Measurements from ENCODE around the gene CD164. TPM values are rescaled to one million over a fixed set of nuclear protein-coding genes. Genes with fewer than 3 reads are reported as not detected.
"Not testable (repeated sequence)": the region's sequence is repeated elsewhere in the genome, so short reads cannot be mapped to it uniquely, and the experiment has no call there.

CD164 gene
- total RNA-seq, 1 donor from 2014 or later: 163 TPM

- no peak for DNase-seq (ENCODE audit: extremely low read depth, low read depth, low spot score)
Measured at GRCh38 chr6:109377717-109378116, 4.5 kb downstream of the CD164 start.

- no peak for DNase-seq (ENCODE audit: extremely low read depth, low read depth, low spot score)
Measured at GRCh38 chr6:109374326-109374892, 7.9 kb downstream of the CD164 start.

- no peak for DNase-seq (ENCODE audit: extremely low read depth, low read depth, low spot score)
Measured at GRCh38 chr6:109373762-109374161, 8.5 kb downstream of the CD164 start.

- no peak for DNase-seq (ENCODE audit: extremely low read depth, low read depth, low spot score)
Measured at GRCh38 chr6:109373331-109373730, 8.9 kb downstream of the CD164 start.

- DNase-seq (ENCODE audit: extremely low read depth, low read depth, low spot score): no peak
Measured at GRCh38 chr6:109372130-109372529, 10.1 kb downstream of the CD164 start.

GRCh38 chr6:109370792-109371191 is 11.5 kb downstream of the CD164 start:
- no peak for DNase-seq (ENCODE audit: extremely low read depth, low read depth, low spot score)

- DNase-seq (ENCODE audit: extremely low read depth, low read depth, low spot score): no peak
Measured at GRCh38 chr6:109370336-109370735, 11.9 kb downstream of the CD164 start.

GRCh38 chr6:109369728-109370127 is 12.5 kb downstream of the CD164 start:
- DNase-seq (ENCODE audit: extremely low read depth, low read depth, low spot score): no peak

GRCh38 chr6:109364382-109365078 is 17.7 kb downstream of the CD164 start:
- not testable (repeated sequence) for DNase-seq (ENCODE audit: extremely low read depth, low read depth, low spot score)

- no peak for DNase-seq (ENCODE audit: extremely low read depth, low read depth, low spot score)
Measured at GRCh38 chr6:109363753-109364152, 18.5 kb downstream of the CD164 start.

GRCh38 chr6:109362102-109362884 is 20.0 kb downstream of the CD164 start:
- DNase-seq (ENCODE audit: extremely low read depth, low read depth, low spot score): no peak

- no peak for DNase-seq (ENCODE audit: extremely low read depth, low read depth, low spot score)
Measured at GRCh38 chr6:109360791-109361190, 21.5 kb downstream of the CD164 start.

- DNase-seq (ENCODE audit: extremely low read depth, low read depth, low spot score): no peak
Measured at GRCh38 chr6:109360281-109360680, 22.0 kb downstream of the CD164 start.

GRCh38 chr6:109359248-109359647 is 23.0 kb downstream of the CD164 start:
- no peak for DNase-seq (ENCODE audit: extremely low read depth, low read depth, low spot score)

- no peak for DNase-seq (ENCODE audit: extremely low read depth, low read depth, low spot score)
Measured at GRCh38 chr6:109358204-109358603, 24.1 kb downstream of the CD164 start.

GRCh38 chr6:109356237-109356636 is 26.0 kb downstream of the CD164 start:
- DNase-seq (ENCODE audit: extremely low read depth, low read depth, low spot score): no peak

GRCh38 chr6:109351231-109352130 is 30.8 kb downstream of the CD164 start:
- DNase-seq (ENCODE audit: extremely low read depth, low read depth, low spot score): no peak

GRCh38 chr6:109349419-109349987 is 32.8 kb downstream of the CD164 start:
- DNase-seq (ENCODE audit: extremely low read depth, low read depth, low spot score): peak; percentile 18

GRCh38 chr6:109348226-109348625 is 34.0 kb downstream of the CD164 start:
- no peak for DNase-seq (ENCODE audit: extremely low read depth, low read depth, low spot score)

GRCh38 chr6:109347779-109348178 is 34.5 kb downstream of the CD164 start:
- no peak for DNase-seq (ENCODE audit: extremely low read depth, low read depth, low spot score)
